ENCODE measurements around the gene USP32.

GRCh38 chr17:60240290-60240689 lies 151.6 kb downstream of the USP32 start:
- TF ChIP-seq CTCF (conservative IDR thresholded peaks at IDR 0.05): no peak
- no peak for TF ChIP-seq EZH2 (IDR thresholded peaks at IDR 0.05; ENCODE audit: low read depth)
